Gastrocnemius medialis (tissue), 4 donors: Measurements from ENCODE around the gene RPL6. TPM values are rescaled to one million over a fixed set of nuclear protein-coding genes. Genes with fewer than 3 reads are reported as not detected.

Experiments used
- ATAC-seq, 2 donors: fragments of 150-250 bp; one replicate each; pipeline ENCODE4 v1.9.1; 2016
- DNase-seq, 2 donors: peaks; one replicate each; pipeline ENCODE4 v3.0.0-alpha.2; 2019
- H3K27ac ChIP-seq, 4 donors: fragments of 200-600 bp; sonication (generic); 1 replicate in 1 of 4; 2 replicates in 3 of 4; pipeline ENCODE4 v1.5.1; 2016 to 2018; ENCODE audit warnings: mild to moderate bottlenecking in 2 of 4, moderate library complexity in 1 of 4
- H3K27me3 ChIP-seq, 3 donors: fragments of 200-600 bp; sonication (generic) in 2 of 3; 1 replicate in 1 of 3; 2 replicates in 2 of 3; pipeline versions ENCODE4 v1.5.1 to v1.6.0; 2016 to 2019; ENCODE audit warnings: mild to moderate bottlenecking in 1 of 3, moderate library complexity in 1 of 3
- H3K36me3 ChIP-seq, 2 donors: fragments of 200-600 bp; sonication (generic) in 1 of 2; one replicate each; pipeline ENCODE4 v1.5.1; 2017 to 2018
- H3K4me1 ChIP-seq, 2 donors: fragments of 200-600 bp; sonication (generic) in 1 of 2; one replicate each; pipeline ENCODE4 v1.5.1; 2016 to 2017; ENCODE audit warnings: mild to moderate bottlenecking in 2 of 2
- H3K4me3 ChIP-seq, 4 donors: fragments of 200-600 bp; sonication (generic) in 3 of 4; 1 replicate in 1 of 4; 2 replicates in 3 of 4; pipeline ENCODE4 v1.5.1; 2016 to 2019; ENCODE audit warnings: mild to moderate bottlenecking in 2 of 4
- H3K9me3 ChIP-seq, 3 donors: fragments of 200-600 bp; sonication (generic) in 2 of 3; 1 replicate in 1 of 3; 2 replicates in 2 of 3; pipeline ENCODE4 v1.5.1; 2016 to 2019
- POLR2A ChIP-seq, 2 donors: fragments of 450-650 bp; IDR thresholded peaks; one replicate each; pipeline ENCODE4 v1.6.1; 2017; ENCODE audit warnings: antibody characterized with exemption in 2 of 2, mild to moderate bottlenecking in 2 of 2, moderate library complexity in 2 of 2
- in situ Hi-C, 4 donors: fragments of 200-750 bp; cut with MboI; loops; one replicate each; pipeline versions ENCODE4 v1.15.0 to v1.8.0; 2017; ENCODE audit warnings: low sequenced_read_pairs in 4 of 4
- intact Hi-C: fragments of 100-400 bp; cut with DNase I; formaldehyde crosslinking; loops from one replicate; pipeline ENCODE4 v1.15.1; 2023; ENCODE audit warnings: low total_unique reads
- total RNA-seq, 4 donors: library from RNA; depleted of rRNA; stranded (reverse); fragments of >200 nt; gene quantifications; one replicate each; pipeline versions ENCODE4 v1.1.0 to v1.2.3, GENCODE V29; 2016
- TF ChIP-seq, protein P1 (sequence below), 5 experiments: fragments of 450-650 bp in 3 of 5; fragments of 200-600 bp in 2 of 5; sonication (generic) in 2 of 5; IDR thresholded peaks in 4 of 5; conservative IDR thresholded peaks in 1 of 5; 1 replicate in 4 of 5; 2 replicates in 1 of 5; pipeline ENCODE4 v1.5.1; 2016 to 2019; ENCODE audit warnings: antibody characterized with exemption in 5 of 5, mild to moderate bottlenecking in 3 of 5, moderate library complexity in 3 of 5

Gene RPL6
- total RNA-seq, 4 donors from 2014 or later, result 915 to 1,203 (median 1,138) TPM

DNA sequence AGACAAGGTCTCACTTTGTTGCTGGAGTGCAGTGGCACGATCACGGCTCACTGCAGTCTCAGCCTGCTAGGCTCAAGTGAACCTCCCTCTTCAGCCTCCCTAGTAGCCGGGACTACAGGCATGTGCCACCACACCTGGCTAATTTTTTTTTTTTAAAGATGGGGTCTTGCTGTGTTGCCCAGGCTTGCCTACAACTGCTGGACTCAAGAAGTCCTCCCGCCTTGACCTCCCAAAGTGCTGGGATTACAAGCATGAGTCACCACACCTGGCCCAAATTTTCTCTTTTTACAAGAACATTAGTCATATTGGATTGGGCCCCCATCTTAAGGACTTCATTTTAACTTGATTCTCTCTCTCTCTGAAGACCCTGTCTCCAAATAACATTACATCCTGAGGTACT is 20.2 kb downstream of the RPL6 start:
- ATAC-seq, result no peak

DNA sequence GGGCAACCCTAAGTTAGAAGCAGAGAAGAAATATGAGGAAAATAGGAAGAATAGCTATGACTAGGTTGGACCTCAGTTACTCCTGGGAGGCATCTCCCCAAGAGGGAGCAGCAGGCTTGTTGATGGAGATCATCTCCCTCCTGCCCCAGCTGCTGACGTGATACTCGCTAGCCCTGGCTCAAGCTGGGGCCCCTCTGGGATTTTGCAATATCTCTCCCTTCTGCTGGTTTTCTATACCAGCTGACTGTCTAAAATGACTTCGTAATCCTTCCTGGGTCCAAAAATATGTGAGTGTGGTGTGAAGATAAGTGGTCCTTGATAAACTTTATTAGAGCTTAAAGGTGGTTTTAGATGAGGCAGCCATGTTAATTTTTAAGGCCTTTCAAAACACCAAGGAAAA is 22.7 kb downstream of the RPL6 start:
- Histone ChIP-seq H3K9me3 (no peaks in the 10 kb centered on the region), H3K4me1 (peaks cover 0 to 5% of the 10 kb centered on the region in 2 donors), H3K27me3 (no peaks in the 10 kb centered on the region), H3K27ac (no peak overlapping the region), H3K36me3 (no peaks in the 10 kb centered on the region), H3K4me3 (no peak overlapping the region)
- TF ChIP-seq POLR2A (IDR thresholded peaks at IDR 0.05), result no peak
- TF ChIP-seq, protein P1, sequence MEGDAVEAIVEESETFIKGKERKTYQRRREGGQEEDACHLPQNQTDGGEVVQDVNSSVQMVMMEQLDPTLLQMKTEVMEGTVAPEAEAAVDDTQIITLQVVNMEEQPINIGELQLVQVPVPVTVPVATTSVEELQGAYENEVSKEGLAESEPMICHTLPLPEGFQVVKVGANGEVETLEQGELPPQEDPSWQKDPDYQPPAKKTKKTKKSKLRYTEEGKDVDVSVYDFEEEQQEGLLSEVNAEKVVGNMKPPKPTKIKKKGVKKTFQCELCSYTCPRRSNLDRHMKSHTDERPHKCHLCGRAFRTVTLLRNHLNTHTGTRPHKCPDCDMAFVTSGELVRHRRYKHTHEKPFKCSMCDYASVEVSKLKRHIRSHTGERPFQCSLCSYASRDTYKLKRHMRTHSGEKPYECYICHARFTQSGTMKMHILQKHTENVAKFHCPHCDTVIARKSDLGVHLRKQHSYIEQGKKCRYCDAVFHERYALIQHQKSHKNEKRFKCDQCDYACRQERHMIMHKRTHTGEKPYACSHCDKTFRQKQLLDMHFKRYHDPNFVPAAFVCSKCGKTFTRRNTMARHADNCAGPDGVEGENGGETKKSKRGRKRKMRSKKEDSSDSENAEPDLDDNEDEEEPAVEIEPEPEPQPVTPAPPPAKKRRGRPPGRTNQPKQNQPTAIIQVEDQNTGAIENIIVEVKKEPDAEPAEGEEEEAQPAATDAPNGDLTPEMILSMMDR (IDR thresholded peaks at IDR 0.05 in 4 of 5, conservative IDR thresholded peaks at IDR 0.05 in 1 of 5), result no peak
- ATAC-seq, result no peak
- in situ Hi-C loops (loop anchor here (10.0 to 25.0 kb wide), 4 partner anchors 99 to 442 kb away; no protein-coding TSS in a partner anchor), intact Hi-C loops (loop anchor here (2.0 to 10.0 kb wide), 3 partner anchors 104 to 262 kb away; partner anchors contain the start of gene TRAFD1)
- DNase-seq, result no peak

More for the DNA sequence above, 20.2 kb downstream of the RPL6 start:
- no peaks in the 10 kb centered on the region for H3K27me3 ChIP-seq
- peaks cover 0 to 5% of the 10 kb centered on the region in 2 donors for H3K4me1 ChIP-seq
- no peaks in the 10 kb centered on the region for H3K9me3 ChIP-seq
- H3K36me3 ChIP-seq, result no peaks in the 10 kb centered on the region
- DNase-seq, result no peak
- no peak overlapping the region for H3K27ac ChIP-seq
- no peak overlapping the region for H3K4me3 ChIP-seq
- intact Hi-C loops, result loop anchor here (10.0 kb wide), 1 partner anchor 264 kb away; the partner anchor contains the start of gene TRAFD1
- TF ChIP-seq, protein P1 (IDR thresholded peaks at IDR 0.05 in 4 of 5, conservative IDR thresholded peaks at IDR 0.05 in 1 of 5), result no peak
- TF ChIP-seq POLR2A (IDR thresholded peaks at IDR 0.05), result no peak
- in situ Hi-C loops, result loop anchor here (10.0 to 25.0 kb wide), 4 partner anchors 102 to 444 kb away; no protein-coding TSS in a partner anchor

DNA sequence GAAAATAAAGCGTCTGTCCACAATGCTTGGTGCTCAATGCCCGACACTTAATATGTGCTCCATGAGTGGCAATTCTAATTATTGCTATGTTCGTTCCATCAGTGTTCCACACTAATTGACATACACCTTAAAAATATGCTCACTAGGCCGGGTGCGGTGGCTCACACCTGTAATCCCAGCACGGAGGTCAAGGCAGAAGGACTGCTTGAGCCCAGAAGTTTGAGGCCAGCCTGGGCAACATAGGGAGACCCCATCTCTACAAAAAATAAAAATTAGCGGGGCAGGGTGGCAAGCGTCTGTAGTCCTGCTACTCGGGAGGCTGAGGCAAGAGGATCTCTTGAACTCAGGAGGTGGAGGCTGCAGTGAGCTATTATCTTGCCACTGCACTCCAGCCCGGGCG is 26.5 kb downstream of the RPL6 start:
- no peak for TF ChIP-seq POLR2A (IDR thresholded peaks at IDR 0.05)
- TF ChIP-seq, protein P1 (IDR thresholded peaks at IDR 0.05 in 4 of 5, conservative IDR thresholded peaks at IDR 0.05 in 1 of 5), result no peak
- Histone ChIP-seq H3K27me3 (no peaks in the 10 kb centered on the region), H3K9me3 (no peaks in the 10 kb centered on the region), H3K36me3 (no peaks in the 10 kb centered on the region), H3K4me1 (peaks cover 14 to 17% of the 10 kb centered on the region in 2 donors), H3K27ac (peak overlapping the region; percentile 78 to 90 (median 86)), H3K4me3 (peak overlapping the region; percentile 65 to 88 (median 77))
- in situ Hi-C loops, result loop anchor here (10.0 to 25.0 kb wide), 4 partner anchors 96 to 438 kb away; no protein-coding TSS in a partner anchor
- ATAC-seq (no peak), DNase-seq (no peak)
- intact Hi-C loops, result loop anchor here (2.0 to 10.0 kb wide), 2 partner anchors 84 to 258 kb away; partner anchors contain the start of gene TRAFD1

DNA sequence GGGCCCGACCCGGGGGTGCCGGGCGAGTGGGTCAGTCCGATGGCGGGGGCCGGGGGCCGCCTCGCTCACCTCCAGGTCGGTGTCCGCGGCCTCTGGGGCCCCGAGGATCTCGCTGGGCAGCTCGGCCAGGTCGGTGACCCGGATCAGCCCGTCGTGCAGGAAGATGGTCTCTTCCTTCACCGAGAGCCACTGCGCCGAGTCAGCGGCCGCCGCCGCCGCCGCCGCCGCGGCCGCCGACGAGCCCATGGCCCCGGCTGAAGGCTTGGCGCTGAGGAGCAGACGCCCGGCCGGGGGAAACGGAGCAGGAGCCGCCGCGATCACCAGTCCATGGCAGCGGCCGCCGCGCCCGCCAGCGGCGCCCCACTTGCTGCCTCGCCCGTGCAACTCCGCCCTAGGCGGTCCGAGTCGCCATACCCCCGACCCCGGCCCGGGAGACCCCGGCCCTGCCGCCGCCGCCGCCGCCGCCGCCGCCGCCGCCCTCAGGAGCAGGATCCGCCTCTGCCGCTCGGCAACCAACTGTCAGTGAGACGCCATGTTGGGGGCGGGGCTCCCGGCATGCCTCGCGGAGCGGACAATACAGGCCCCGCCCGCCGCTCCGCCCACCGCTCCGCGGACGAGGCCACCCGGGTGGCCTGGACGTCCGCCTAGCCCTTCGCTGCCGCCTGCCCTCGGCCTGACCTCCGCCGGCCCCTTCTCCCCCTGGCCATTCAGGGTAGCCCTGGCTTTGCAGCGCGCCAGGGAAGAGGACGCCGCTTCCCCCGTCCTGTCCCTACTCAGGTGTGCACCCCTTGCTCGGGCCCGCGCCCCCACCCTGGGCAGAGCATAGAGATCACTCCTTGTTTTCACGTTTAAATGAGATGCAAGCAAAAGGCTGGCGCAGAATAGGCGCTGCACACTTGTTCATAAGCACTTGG is 27.3 kb downstream of the RPL6 start, which contains the start of gene HECTD4:
Gene HECTD4 (minus strand): TSS at position 549 of the 914 bp plus-strand sequence. CDS start 303 bp downstream, at position 246.
- ATAC-seq, result peak; percentile 97
- in situ Hi-C loops (loop anchor here (10.0 to 25.0 kb wide), 4 partner anchors 95 to 437 kb away; no protein-coding TSS in a partner anchor), intact Hi-C loops (loop anchor here (2.0 to 10.0 kb wide), 2 partner anchors 83 to 257 kb away; partner anchors contain the start of gene TRAFD1)
- Histone ChIP-seq H3K4me1 (peaks cover 12 to 14% of the 10 kb centered on the region in 2 donors), H3K27me3 (no peaks in the 10 kb centered on the region), H3K36me3 (no peaks in the 10 kb centered on the region), H3K27ac (peak within 1 kb of the TSS; percentile 78 to 90 (median 86)), H3K4me3 (peak within 1 kb of the TSS; percentile 65 to 88 (median 77)), H3K9me3 (no peaks in the 10 kb centered on the region)
- peak; percentile 86 to 89 for DNase-seq
- TF ChIP-seq, protein P1 (IDR thresholded peaks at IDR 0.05 in 4 of 5, conservative IDR thresholded peaks at IDR 0.05 in 1 of 5), result no peak
- TF ChIP-seq POLR2A (IDR thresholded peaks at IDR 0.05), result peak; percentile 81 to 90
